ENCODE results near the gene LSM2.

LSM2 gene

GRCh38 chr6:31836474-31837368 is 30.0 kb upstream of the LSM2 start:
- H2BK120ac ChIP-seq (ENCODE audit: low read depth, low read length) = no peak overlapping the region
- peaks cover 18% of the 10 kb centered on the region for H3K4me1 ChIP-seq (ENCODE audit: control insufficient read depth, insufficient read depth, low read depth, low read length)
- H3K27ac ChIP-seq (ENCODE audit: low read length, poor library complexity, severe bottlenecking) = peak overlapping the region; percentile 30
- no peaks in the 10 kb centered on the region for H3K27me3 ChIP-seq (ENCODE audit: control insufficient read depth in 1 of 2, insufficient read depth in 1 of 2, low read length in 2 of 2)
- no peak overlapping the region for H4K91ac ChIP-seq (ENCODE audit: low read length)
- no peaks in the 10 kb centered on the region for H3K9me3 ChIP-seq (ENCODE audit: control insufficient read depth, low read length)
- DNase-seq = peak; percentile 68
- H4K8ac ChIP-seq (ENCODE audit: low read length) = no peak overlapping the region
- H3K79me1 ChIP-seq (replicated peaks; ENCODE audit: low read length, poor library complexity, severe bottlenecking) = peaks cover 9% of the 10 kb centered on the region
- no peak overlapping the region for H3K4ac ChIP-seq (ENCODE audit: low read depth in 1 of 2, low read length in 2 of 2)
- 13% methylated on average over 10 of the region's 12 CpGs for WGBS
- H3K14ac ChIP-seq (ENCODE audit: low read length in 2 of 2) = peak overlapping the region in 1 of 2 experiments; percentile 48
- no peak overlapping the region for H3K23ac ChIP-seq (ENCODE audit: low read length in 2 of 2)
- peak overlapping the region; percentile 98 for H3K9ac ChIP-seq (ENCODE audit: low read length)
- H2AK5ac ChIP-seq (ENCODE audit: low read length, severe bottlenecking) = no peak overlapping the region
- peak overlapping the region; percentile 98 for H3K4me2 ChIP-seq (ENCODE audit: low read length, poor library complexity, severe bottlenecking)
- H2BK15ac ChIP-seq (ENCODE audit: low read depth, poor library complexity, severe bottlenecking) = no peak overlapping the region
- H3K36me3 ChIP-seq (ENCODE audit: control insufficient read depth in 1 of 2, insufficient read depth in 2 of 2, low read depth in 1 of 2, low read length in 2 of 2) = peaks cover 44 to 51% of the 10 kb centered on the region in 2 experiments
- no peak overlapping the region for H2AFZ ChIP-seq (ENCODE audit: low read depth, low read length)
- H3K4me3 ChIP-seq (ENCODE audit: insufficient read depth in 1 of 2, low read depth in 1 of 2, low read length in 2 of 2) = peak overlapping the region; percentile 51 to 100
- H2BK12ac ChIP-seq (ENCODE audit: low read length in 2 of 2) = no peak overlapping the region
- H2BK5ac ChIP-seq (ENCODE audit: low read depth, low read length, poor library complexity, severe bottlenecking) = no peak overlapping the region
- H3K18ac ChIP-seq (ENCODE audit: low read depth in 1 of 2, low read length in 2 of 2) = peak overlapping the region in 1 of 2 experiments; percentile 11

- H2AK5ac ChIP-seq (ENCODE audit: low read length, severe bottlenecking) = no peak overlapping the region
- peaks cover 37 to 50% of the 10 kb centered on the region in 2 experiments for H3K36me3 ChIP-seq (ENCODE audit: control insufficient read depth in 1 of 2, insufficient read depth in 2 of 2, low read depth in 1 of 2, low read length in 2 of 2)
- H2AFZ ChIP-seq (ENCODE audit: low read depth, low read length) = no peak overlapping the region
- H3K4ac ChIP-seq (ENCODE audit: low read depth in 1 of 2, low read length in 2 of 2) = peak overlapping the region in 1 of 2 experiments; percentile 58
- peak overlapping the region in 1 of 2 experiments; percentile 21 for H3K18ac ChIP-seq (ENCODE audit: low read depth in 1 of 2, low read length in 2 of 2)
- H3K14ac ChIP-seq (ENCODE audit: low read length in 2 of 2) = peak overlapping the region in 1 of 2 experiments; percentile 86
- peaks cover 22% of the 10 kb centered on the region for H3K4me1 ChIP-seq (ENCODE audit: control insufficient read depth, insufficient read depth, low read depth, low read length)
- H4K8ac ChIP-seq (ENCODE audit: low read length) = no peak overlapping the region
- H3K9me3 ChIP-seq (ENCODE audit: control insufficient read depth, low read length) = no peaks in the 10 kb centered on the region
- H2BK120ac ChIP-seq (ENCODE audit: low read depth, low read length) = no peak overlapping the region
- peak overlapping the region; percentile 98 for H3K9ac ChIP-seq (ENCODE audit: low read length)
- no peak overlapping the region for H2BK12ac ChIP-seq (ENCODE audit: low read length in 2 of 2)
- H3K27ac ChIP-seq (ENCODE audit: low read length, poor library complexity, severe bottlenecking) = peak overlapping the region; percentile 30
- peak overlapping the region; percentile 51 to 100 for H3K4me3 ChIP-seq (ENCODE audit: insufficient read depth in 1 of 2, low read depth in 1 of 2, low read length in 2 of 2)
- peak overlapping the region; percentile 29 for H4K91ac ChIP-seq (ENCODE audit: low read length)
- H3K4me2 ChIP-seq (ENCODE audit: low read length, poor library complexity, severe bottlenecking) = peak overlapping the region; percentile 98
- H2BK5ac ChIP-seq (ENCODE audit: low read depth, low read length, poor library complexity, severe bottlenecking) = no peak overlapping the region
- peak overlapping the region in 1 of 2 experiments; percentile 14 for H3K23ac ChIP-seq (ENCODE audit: low read length in 2 of 2)
- no peaks in the 10 kb centered on the region for H3K27me3 ChIP-seq (ENCODE audit: control insufficient read depth in 1 of 2, insufficient read depth in 1 of 2, low read length in 2 of 2)
- no peak for DNase-seq
- H3K79me1 ChIP-seq (replicated peaks; ENCODE audit: low read length, poor library complexity, severe bottlenecking) = peaks cover 11% of the 10 kb centered on the region
- under 1% methylated on average over 14 of the region's 14 CpGs for WGBS
- no peak overlapping the region for H2BK15ac ChIP-seq (ENCODE audit: low read depth, poor library complexity, severe bottlenecking)
These were observed 29.3 kb upstream of the LSM2 start for GRCh38 chr6:31836047-31836473.

GRCh38 chr6:31834367-31835250 is 27.8 kb upstream of the LSM2 start:
- H3K18ac ChIP-seq (ENCODE audit: low read depth in 1 of 2, low read length in 2 of 2) = peak overlapping the region; percentile 100
- peak overlapping the region; percentile 100 for H3K4me3 ChIP-seq (ENCODE audit: insufficient read depth in 1 of 2, low read depth in 1 of 2, low read length in 2 of 2)
- peak overlapping the region; percentile 57 for H2BK15ac ChIP-seq (ENCODE audit: low read depth, poor library complexity, severe bottlenecking)
- H2BK12ac ChIP-seq (ENCODE audit: low read length in 2 of 2) = peak overlapping the region in 1 of 2 experiments; percentile 87
- H3K27me3 ChIP-seq (ENCODE audit: control insufficient read depth in 1 of 2, insufficient read depth in 1 of 2, low read length in 2 of 2) = no peaks in the 10 kb centered on the region
- H3K79me1 ChIP-seq (replicated peaks; ENCODE audit: low read length, poor library complexity, severe bottlenecking) = peaks cover 5% of the 10 kb centered on the region
- peak overlapping the region; percentile 98 for H3K9ac ChIP-seq (ENCODE audit: low read length)
- peak overlapping the region; percentile 91 for H2BK5ac ChIP-seq (ENCODE audit: low read depth, low read length, poor library complexity, severe bottlenecking)
- H3K4me2 ChIP-seq (ENCODE audit: low read length, poor library complexity, severe bottlenecking) = peak overlapping the region; percentile 98
- peak; percentile 89 for DNase-seq
- H3K4ac ChIP-seq (ENCODE audit: low read depth in 1 of 2, low read length in 2 of 2) = peak overlapping the region; percentile 100
- H3K27ac ChIP-seq (ENCODE audit: low read length, poor library complexity, severe bottlenecking) = peak overlapping the region; percentile 95
- peaks cover 24 to 35% of the 10 kb centered on the region in 2 experiments for H3K36me3 ChIP-seq (ENCODE audit: control insufficient read depth in 1 of 2, insufficient read depth in 2 of 2, low read depth in 1 of 2, low read length in 2 of 2)
- peak overlapping the region in 1 of 2 experiments; percentile 100 for H3K23ac ChIP-seq (ENCODE audit: low read length in 2 of 2)
- H3K14ac ChIP-seq (ENCODE audit: low read length in 2 of 2) = peak overlapping the region in 1 of 2 experiments; percentile 100
- peak overlapping the region; percentile 99 for H4K91ac ChIP-seq (ENCODE audit: low read length)
- peak overlapping the region; percentile 73 for H2AFZ ChIP-seq (ENCODE audit: low read depth, low read length)
- H3K9me3 ChIP-seq (ENCODE audit: control insufficient read depth, low read length) = no peaks in the 10 kb centered on the region
- WGBS = 2% methylated on average over 58 of the region's 59 CpGs
- H2AK5ac ChIP-seq (ENCODE audit: low read length, severe bottlenecking) = peak overlapping the region; percentile 97
- H3K4me1 ChIP-seq (ENCODE audit: control insufficient read depth, insufficient read depth, low read depth, low read length) = peaks cover 21% of the 10 kb centered on the region
- H2BK120ac ChIP-seq (ENCODE audit: low read depth, low read length) = peak overlapping the region; percentile 65
- H4K8ac ChIP-seq (ENCODE audit: low read length) = peak overlapping the region; percentile 98
